OCI-LY1 (cell line): Measurements from ENCODE around the gene ADTRP.

Experiments
- H2AFZ ChIP-seq: fragments of 200-600 bp; sonication (generic), shearing (Covaris generic); 2 replicates; pipeline ENCODE4 v1.6.0; 2014; ENCODE audit warnings: antibody characterized with exemption, mild to moderate bottlenecking, low read length
- H3F3A ChIP-seq: fragments of 200-600 bp; sonication (generic), shearing (Covaris generic); 2 replicates; pipeline ENCODE4 v1.6.0; 2014; ENCODE audit warnings: mild to moderate bottlenecking, antibody characterized with exemption, low read length, moderate library complexity; ENCODE audit not compliant: insufficient read depth
- H3K27ac ChIP-seq: fragments of 200-600 bp; sonication (generic); 2 replicates; pipeline ENCODE4 v1.5.1; 2014; ENCODE audit warnings: low read length, mixed run types, mild to moderate bottlenecking, low read depth; ENCODE audit not compliant: poor library complexity, severe bottlenecking
- H3K27me3 ChIP-seq: fragments of 200-600 bp; sonication (generic); 2 replicates; pipeline ENCODE4 v1.6.0; 2014; ENCODE audit warnings: antibody characterized with exemption, mild to moderate bottlenecking, low read length, moderate library complexity; ENCODE audit not compliant: insufficient read depth
- H3K36me3 ChIP-seq: fragments of 200-600 bp; sonication (generic); 2 replicates; pipeline ENCODE4 v1.6.1; 2014; ENCODE audit warnings: mild to moderate bottlenecking, antibody characterized with exemption, low read length, moderate library complexity, mixed read lengths; ENCODE audit not compliant: insufficient read depth
- H3K4me1 ChIP-seq: fragments of 200-600 bp; sonication (generic); 2 replicates; pipeline ENCODE4 v1.5.1; 2014; ENCODE audit warnings: mild to moderate bottlenecking, low read length, moderate library complexity; ENCODE audit not compliant: insufficient read depth, severe bottlenecking
- H3K4me2 ChIP-seq: fragments of 200-600 bp; sonication (generic), shearing (Covaris generic); 2 replicates; pipeline ENCODE4 v1.6.1; 2014; ENCODE audit warnings: low read length
- H3K4me3 ChIP-seq: fragments of 200-600 bp; sonication (generic); 2 replicates; pipeline ENCODE4 v1.5.1; 2014; ENCODE audit warnings: low read length, low read depth, mild to moderate bottlenecking, mixed read lengths; ENCODE audit not compliant: poor library complexity, severe bottlenecking
- H3K79me2 ChIP-seq: fragments of 200-600 bp; shearing (Covaris generic); 2 replicates; pipeline ENCODE4 v1.6.1; 2016; ENCODE audit warnings: mixed run types, low read length, mixed read lengths; ENCODE audit not compliant: insufficient read depth
- H3K9ac ChIP-seq: fragments of 200-600 bp; sonication (generic), shearing (Covaris generic); 2 replicates; pipeline ENCODE4 v1.6.1; 2014; ENCODE audit warnings: mild to moderate bottlenecking, low read length, mixed read lengths
- H3K9me2 ChIP-seq: fragments of 200-600 bp; sonication (generic), shearing (Covaris generic); 2 replicates; pipeline ENCODE4 v1.6.1; 2014; ENCODE audit warnings: low read depth, mild to moderate bottlenecking, low read length, mixed read lengths
- H3K9me3 ChIP-seq: fragments of 200-600 bp; shearing (Covaris generic); 2 replicates; pipeline ENCODE4 v1.6.1; 2014; ENCODE audit warnings: low read length, mixed read lengths
- H4K20me1 ChIP-seq: fragments of 200-600 bp; sonication (generic), shearing (Covaris generic); 2 replicates; pipeline ENCODE4 v1.6.0; 2016; ENCODE audit warnings: mild to moderate bottlenecking, low read length; ENCODE audit not compliant: insufficient read depth
- EZH2 ChIP-seq: fragments of 200-600 bp; sonication (generic), shearing (Covaris generic); IDR thresholded peaks from 2 replicates; pipeline ENCODE4 v1.8.0; 2017; ENCODE audit warnings: borderline replicate concordance, mixed run types, mild to moderate bottlenecking, antibody characterized with exemption, low read length, moderate library complexity, mixed read lengths
- TF ChIP-seq, protein P1 (sequence below): fragments of 200-600 bp; sonication (generic), shearing (Covaris generic); IDR thresholded peaks from 2 replicates; pipeline ENCODE4 v1.5.1; 2017; ENCODE audit warnings: mild to moderate bottlenecking, antibody characterized with exemption, low read length, moderate library complexity, mixed read lengths

The ADTRP gene, protein sequence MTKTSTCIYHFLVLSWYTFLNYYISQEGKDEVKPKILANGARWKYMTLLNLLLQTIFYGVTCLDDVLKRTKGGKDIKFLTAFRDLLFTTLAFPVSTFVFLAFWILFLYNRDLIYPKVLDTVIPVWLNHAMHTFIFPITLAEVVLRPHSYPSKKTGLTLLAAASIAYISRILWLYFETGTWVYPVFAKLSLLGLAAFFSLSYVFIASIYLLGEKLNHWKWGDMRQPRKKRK

DNA sequence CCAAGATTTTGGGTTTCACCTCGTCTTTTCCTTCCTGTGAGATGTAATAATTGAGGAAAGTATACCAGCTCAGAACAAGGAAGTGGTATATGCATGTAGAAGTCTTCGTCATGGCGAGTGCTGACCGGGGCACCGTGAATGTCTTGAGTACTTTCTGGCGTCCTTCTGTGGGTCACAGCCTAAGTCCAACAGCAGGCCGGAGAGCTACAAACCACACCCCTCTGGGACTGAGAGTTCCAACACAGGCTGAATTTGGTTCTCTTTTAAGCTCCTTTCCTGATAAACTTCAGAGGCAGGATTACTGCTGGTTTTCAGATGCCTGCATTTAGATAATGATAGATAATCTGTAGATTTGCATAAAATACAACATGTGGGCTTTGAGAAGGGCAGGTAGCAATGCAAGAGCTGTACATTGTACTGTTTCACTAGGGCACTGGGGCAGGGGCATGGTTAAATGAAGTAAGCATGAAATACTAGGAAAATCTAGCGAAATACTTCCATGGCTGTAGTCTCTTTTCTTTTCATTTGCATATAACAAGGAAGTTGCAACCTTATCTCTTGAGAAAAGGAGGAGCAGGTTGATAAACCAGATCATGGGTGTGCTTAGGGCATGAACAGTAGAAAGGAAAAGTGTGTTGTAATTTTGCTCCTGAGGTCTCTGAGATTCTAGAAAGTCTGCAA, at the start of gene ADTRP:
Gene ADTRP (minus strand): TSS at position 156 of the 681 bp plus-strand sequence. CDS start 44 bp downstream, at position 112.
- Histone ChIP-seq H3K27ac (no peak within 1 kb of the TSS), H3K79me2 (no peaks in the 10 kb centered on the region), H3K36me3 (no peaks in the 10 kb centered on the region), H3K9me3 (no peaks in the 10 kb centered on the region), H3K9ac (no peak within 1 kb of the TSS), H3K27me3 (no peaks in the 10 kb centered on the region), H4K20me1 (no peaks in the 10 kb centered on the region), H3F3A (no peaks in the 10 kb centered on the region), H3K4me1 (no peaks in the 10 kb centered on the region), H3K9me2 (no peaks in the 10 kb centered on the region), H3K4me3 (no peak within 1 kb of the TSS), H2AFZ (no peak within 1 kb of the TSS), H3K4me2 (no peak within 1 kb of the TSS)
- TF ChIP-seq EZH2 = no peak
- TF ChIP-seq, protein P1, sequence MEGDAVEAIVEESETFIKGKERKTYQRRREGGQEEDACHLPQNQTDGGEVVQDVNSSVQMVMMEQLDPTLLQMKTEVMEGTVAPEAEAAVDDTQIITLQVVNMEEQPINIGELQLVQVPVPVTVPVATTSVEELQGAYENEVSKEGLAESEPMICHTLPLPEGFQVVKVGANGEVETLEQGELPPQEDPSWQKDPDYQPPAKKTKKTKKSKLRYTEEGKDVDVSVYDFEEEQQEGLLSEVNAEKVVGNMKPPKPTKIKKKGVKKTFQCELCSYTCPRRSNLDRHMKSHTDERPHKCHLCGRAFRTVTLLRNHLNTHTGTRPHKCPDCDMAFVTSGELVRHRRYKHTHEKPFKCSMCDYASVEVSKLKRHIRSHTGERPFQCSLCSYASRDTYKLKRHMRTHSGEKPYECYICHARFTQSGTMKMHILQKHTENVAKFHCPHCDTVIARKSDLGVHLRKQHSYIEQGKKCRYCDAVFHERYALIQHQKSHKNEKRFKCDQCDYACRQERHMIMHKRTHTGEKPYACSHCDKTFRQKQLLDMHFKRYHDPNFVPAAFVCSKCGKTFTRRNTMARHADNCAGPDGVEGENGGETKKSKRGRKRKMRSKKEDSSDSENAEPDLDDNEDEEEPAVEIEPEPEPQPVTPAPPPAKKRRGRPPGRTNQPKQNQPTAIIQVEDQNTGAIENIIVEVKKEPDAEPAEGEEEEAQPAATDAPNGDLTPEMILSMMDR = no peak

DNA sequence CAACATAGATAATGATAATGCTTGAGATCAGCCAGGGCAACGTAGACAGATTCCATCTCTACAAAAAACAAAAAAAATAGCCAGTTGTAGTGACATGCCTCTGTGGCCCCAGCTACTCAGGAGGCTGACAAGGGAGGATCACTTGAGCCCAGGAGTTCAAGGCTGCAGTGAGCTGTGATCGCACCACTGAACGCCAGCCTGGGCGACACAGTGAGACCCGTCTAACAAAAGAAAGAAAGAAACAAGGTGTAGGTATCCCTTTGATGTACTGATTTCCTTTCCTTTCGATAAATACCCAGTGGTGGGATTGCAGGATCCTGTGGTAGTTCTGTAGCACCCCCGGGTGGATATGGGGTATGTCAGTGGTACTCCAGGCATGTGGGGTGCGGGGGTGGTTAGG, 48.2 kb upstream of the ADTRP start:
- TF ChIP-seq, protein P1 = no peak
- no peak for TF ChIP-seq EZH2
- Histone ChIP-seq H4K20me1 (no peaks in the 10 kb centered on the region), H3K27me3 (peaks cover 9% of the 10 kb centered on the region), H3K4me3 (no peak overlapping the region), H3K36me3 (no peaks in the 10 kb centered on the region), H3F3A (no peaks in the 10 kb centered on the region), H3K4me1 (no peaks in the 10 kb centered on the region), H3K27ac (no peak overlapping the region), H3K9ac (no peak overlapping the region), H3K79me2 (no peaks in the 10 kb centered on the region), H3K9me3 (no peaks in the 10 kb centered on the region), H2AFZ (no peak overlapping the region), H3K4me2 (no peak overlapping the region), H3K9me2 (no peaks in the 10 kb centered on the region)

DNA sequence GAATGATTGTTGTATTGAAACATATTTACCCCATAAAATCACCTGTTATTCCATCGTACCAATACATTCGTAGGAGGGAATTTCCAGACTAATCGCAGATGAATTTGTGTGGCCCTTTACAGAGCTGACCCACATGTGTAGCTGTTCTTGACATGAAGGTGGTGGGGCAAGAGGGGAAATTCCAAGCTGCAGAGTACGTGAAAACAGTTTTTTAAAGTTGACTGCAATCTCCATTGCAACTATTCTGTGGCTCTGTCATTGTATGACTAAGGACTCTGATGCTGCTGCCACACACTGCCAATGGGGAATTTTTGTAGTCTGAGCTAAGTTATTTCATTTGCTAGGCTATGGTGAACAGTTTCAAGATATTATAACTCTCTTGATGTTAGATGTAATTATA, 46.4 kb upstream of the ADTRP start:
- Histone ChIP-seq H4K20me1 (no peaks in the 10 kb centered on the region), H3K4me2 (no peak overlapping the region), H3F3A (no peaks in the 10 kb centered on the region), H3K27ac (no peak overlapping the region), H3K9ac (no peak overlapping the region), H2AFZ (no peak overlapping the region), H3K4me1 (no peaks in the 10 kb centered on the region), H3K4me3 (no peak overlapping the region), H3K9me2 (no peaks in the 10 kb centered on the region), H3K9me3 (no peaks in the 10 kb centered on the region), H3K27me3 (peaks cover 9% of the 10 kb centered on the region), H3K36me3 (no peaks in the 10 kb centered on the region), H3K79me2 (no peaks in the 10 kb centered on the region)
- TF ChIP-seq EZH2 = no peak
- TF ChIP-seq, protein P1 = no peak
